Pons (tissue), 1 donor: ENCODE data around the gene CDKL1.
"Not testable (repeated sequence)": the region's sequence is repeated elsewhere in the genome, so short reads cannot be mapped to it uniquely, and the experiment has no call there.

ENCODE experiments used
- DNase-seq: peaks from one replicate; pipeline ENCODE4 v3.0.0-alpha.2; 2016; ENCODE audit warnings: low spot score

The CDKL1 gene

DNA sequence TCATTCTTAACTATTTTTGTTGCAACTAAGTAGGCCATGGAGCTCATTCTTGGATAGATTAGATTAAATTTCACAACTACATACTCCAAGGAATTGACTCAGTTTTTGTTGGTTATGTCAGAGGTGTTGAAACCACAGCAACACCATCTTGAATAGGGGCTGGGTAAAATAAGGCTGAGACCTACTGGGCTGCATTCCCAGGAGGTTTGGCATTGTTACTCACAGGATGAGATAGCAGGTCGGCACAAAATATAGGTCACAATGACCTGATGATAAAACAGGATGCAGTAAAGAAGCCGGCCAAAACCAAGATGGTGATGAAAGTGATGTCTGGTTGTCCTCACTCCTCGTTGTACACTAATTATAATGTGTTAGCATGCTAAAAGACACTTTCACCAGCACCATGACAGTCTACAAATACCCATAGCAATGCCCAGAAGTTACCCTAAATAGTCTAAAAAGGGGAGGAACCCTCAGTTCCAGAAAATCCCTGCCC is 63.6 kb downstream of the CDKL1 start:
- no peak for DNase-seq

DNA sequence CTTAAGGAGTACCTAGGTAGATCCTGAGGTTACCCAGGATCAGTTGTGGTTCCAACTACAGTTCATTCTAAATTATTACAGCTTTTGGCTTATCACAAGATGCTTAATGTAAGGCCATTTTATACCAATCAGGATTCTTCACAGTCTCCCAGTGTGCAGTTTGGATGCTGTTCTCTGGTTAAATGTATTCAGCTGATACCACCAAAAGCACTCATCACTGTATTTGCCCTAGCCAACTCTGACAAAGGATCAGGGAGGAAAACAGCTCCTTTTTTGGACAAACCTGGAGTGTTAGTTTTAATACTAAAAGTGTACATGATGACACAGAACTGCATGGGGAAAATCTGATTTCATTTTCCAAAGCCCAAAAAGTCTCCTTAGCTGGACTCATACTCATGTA is 65.1 kb downstream of the CDKL1 start:
- DNase-seq, result no peak

DNA sequence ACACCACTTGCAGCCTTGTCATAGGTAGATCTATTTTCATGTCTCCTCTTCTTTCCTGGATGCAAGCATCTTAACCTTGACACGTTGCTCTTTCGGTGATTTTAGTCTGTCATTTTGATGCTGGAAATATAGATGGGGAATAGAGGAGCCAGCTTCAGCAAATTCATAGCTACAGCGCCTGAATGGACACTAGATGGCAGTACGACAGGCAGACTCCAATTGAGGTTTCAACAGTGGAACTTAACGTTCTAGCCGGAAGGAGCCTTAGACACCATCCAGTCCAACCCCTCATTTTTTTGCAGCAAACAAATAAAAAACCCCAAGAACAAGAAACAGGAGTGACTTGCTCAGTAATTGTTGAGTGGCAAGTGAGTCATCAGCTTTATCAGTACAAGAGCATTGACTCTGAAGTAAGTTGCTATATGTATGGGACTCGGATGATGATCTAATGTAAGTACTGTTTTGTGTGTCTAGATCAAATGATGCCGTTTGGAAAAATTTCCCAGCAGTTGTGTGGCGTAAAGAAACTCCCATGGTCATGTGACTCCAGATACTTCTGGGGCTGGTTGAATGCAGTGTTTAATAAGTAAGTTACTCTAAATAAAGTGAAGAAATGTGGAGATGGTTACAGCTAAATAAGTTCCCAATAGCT is 75.5 kb downstream of the CDKL1 start:
- peak; percentile 93 for DNase-seq

DNA sequence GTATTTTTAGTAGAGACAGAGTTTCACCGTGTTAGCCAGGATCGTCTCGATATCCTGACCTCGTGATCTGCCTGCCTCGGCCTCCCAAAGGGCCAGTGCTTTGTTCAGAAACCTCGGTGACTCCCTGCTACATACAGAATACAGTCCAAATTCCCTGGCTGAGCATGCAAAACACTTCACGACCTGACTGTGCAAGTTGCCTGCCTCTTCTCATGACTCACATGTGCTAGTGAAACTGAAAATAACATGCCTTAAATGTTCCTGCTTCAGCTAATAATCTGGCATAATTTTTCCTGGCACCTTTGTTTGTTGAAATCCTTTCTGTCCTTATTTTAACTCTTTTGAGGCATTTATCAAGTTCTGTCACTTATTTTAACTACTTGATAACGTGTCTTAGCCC is 76.4 kb downstream of the CDKL1 start:
- no peak for DNase-seq

DNA sequence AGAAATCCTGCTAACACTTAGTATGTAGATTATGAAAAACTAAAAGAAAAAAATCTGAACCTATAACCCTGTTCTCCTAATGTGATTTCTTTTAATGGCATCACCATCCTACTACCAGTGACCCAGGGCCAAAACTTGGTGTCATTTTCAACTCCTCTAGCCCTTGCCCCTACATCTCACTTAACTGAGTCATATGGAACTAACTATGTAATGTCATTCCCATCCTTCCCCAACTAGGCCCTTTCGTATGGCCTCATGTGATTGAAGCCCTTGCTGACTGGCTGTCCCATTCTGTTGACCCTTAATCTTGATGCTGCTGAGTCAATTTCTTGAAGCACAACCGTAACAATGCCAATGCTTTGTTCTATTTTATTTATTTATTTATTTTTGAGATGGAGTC is 77.0 kb downstream of the CDKL1 start:
- no peak for DNase-seq

DNA sequence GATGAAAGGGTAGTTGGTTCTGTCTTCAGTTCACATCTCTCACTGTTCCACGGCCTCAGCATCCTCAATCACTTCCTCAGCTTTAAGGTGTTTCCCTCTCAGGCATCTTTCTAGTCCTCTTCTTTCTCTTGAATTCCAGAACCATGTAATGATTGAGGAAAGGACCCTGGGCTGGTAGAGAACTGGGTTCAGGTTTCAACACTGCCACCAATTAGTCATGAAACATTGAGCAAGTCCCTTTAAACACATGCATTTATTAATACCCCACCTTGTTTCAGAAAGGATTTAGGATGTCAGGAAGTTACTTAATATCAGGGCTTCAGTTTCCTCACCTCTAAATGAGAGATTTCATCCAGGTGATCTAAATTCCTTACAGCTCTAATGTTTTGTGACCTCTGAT is 77.4 kb downstream of the CDKL1 start:
- DNase-seq, result no peak

DNA sequence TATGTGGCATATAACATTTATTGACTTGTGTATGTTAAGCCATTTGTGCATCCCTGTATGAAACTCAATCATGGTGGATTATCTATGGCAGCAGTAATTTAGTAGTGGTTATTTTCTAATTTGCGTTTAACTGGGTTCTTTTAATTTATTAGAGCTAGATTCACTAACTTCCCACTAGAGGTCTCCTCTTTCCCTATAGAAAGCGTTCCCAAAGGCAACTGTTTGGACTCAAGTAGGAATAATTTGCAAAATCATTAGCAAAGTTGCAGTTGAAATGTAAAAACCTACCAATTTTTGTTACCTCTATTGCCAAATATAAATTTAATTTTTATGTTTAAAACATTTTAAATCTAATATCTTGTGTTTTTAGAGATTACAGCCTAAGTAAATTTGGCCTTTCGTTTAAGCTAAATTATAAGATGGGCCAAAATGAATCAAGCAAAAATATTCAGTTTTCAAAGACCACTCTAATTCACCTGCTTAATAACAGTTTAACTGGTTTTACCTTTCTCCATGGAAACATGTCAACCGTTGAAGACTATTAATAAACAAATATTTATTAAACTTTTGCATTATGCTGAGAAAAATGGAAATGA is 78.6 kb downstream of the CDKL1 start:
- peak; percentile 76 for DNase-seq

DNA sequence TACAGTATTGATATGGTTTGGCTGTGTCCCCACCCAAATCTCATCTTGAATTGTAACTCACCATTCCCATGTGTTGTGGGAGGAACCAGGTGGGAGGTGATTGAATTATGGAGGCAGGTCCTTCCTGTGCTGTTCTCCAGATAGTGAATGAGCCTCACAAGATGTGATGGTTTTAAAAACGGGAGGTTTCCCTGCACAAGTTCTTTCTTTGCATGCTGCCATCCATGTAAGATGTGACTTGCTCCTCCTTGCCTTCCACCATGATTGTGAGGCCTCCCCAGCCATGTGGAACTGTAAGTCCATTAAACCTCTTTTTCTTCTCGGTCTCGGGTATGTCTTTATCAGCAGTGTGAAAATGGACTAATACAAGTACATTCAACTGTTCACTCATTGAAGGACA is 82.6 kb downstream of the CDKL1 start:
- DNase-seq, result not testable (repeated sequence)

DNA sequence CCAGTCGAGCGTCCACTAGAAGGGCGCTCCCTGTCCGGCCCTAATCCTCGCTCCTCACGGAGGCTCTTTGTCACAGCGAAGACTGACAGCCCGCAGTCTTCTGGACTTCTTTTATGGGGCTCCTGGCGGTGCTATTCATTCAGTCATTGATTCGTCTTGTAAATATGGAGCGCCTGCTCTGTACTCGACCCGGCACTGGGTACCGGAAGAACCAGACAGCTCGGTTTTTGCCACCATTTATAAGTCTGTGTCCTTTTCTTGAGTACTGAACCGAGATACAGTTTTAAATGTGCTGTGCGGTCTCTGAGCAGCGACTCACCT is 84.0 kb downstream of the CDKL1 start:
- DNase-seq, result no peak

DNA sequence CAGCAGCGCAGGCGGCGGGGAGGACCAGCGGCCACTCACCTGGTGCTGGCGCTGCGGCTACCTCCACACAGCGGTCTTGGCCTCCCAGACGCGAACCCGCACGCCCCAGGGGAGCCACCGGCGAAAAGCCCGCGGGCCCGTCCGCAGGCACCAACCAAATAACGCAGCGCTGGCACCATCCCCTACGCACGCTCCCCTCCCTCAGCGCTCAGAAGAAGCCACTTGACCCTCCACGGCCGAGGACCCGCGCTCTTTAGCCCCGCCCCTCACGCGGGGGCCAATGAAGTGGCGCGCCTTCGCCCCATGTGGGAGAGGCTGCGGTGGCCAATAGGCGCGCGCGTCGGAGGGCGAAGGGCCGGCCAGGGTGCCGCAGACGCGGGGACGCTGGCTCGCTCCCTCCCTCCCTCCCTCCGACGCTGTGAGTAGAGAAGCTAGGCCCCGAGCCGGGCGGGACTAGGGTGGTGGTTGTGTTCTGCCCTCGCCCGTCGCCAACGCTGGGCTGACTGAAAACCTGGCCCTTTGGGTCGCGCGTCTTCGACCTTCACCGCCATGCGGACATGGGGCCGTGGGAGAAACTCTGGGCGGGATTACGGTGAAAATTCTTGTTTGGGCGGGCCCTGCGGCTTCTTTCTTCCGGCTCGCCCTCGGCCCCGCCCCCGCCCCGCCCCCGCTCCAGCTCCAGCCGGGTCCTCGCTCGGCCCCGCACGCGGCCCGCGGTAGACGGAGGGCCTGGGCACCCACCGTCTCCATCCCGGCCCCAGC is 84.5 kb downstream of the CDKL1 start, which contains the start of the genes DMAC2L and L2HGDH:
Gene DMAC2L (plus strand): TSS at position 353 of the 762 bp plus-strand sequence. CDS start 9,164 bp downstream, outside the sequence.
Gene L2HGDH (minus strand): TSS at position 258 of the 762 bp plus-strand sequence. CDS start 79 bp downstream, at position 179.
- peak; percentile 95 for DNase-seq

DNA sequence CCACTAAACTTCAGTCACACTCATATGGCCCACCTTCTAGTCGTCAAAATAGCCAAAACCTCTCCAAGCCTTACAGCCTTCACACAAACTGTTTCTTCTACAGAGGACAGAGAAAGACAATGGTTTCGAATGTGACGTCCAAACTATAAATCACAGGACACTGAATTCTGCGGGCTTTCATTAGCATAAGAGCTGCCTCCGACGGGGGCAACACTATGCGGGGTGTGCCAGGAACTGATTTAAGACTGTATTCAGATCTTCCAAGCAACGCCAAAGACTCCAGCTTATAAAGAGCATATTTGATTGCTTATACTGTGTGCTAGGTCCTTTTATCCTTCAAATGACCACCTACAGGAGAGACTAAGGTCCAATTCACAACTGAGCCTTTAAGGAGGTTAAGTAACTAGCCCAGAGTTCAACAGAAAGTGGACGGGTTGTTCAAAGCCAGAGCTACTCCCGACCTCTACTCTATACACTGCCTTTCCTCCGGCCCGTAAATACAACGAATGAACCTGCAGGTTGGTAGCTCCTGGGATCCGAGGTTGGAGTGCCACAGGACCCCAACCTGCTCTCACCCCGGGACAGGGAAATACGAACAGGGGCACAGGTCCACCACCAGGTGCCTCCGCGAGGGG is 85.2 kb downstream of the CDKL1 start:
- peak; percentile 38 for DNase-seq

DNA sequence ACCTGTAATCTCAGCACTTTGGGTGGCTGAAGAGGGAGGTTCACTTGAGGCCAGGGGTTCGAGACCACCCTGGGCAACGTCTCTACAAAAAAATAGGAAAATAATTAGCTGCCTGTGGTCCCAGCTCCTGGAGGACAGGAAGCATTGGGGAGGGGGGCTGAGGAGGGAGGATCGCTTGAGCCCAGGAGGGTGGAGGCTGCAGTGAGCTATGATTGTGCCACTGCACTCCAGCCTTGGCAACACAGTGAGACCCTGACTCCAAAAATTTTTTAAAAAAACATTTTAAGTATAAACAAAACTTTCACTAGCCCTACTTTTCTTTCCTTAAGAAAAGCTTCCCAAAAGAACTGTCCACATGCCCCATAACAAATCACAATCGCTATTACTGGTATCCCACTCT is 86.2 kb downstream of the CDKL1 start:
- DNase-seq, result no peak

DNA sequence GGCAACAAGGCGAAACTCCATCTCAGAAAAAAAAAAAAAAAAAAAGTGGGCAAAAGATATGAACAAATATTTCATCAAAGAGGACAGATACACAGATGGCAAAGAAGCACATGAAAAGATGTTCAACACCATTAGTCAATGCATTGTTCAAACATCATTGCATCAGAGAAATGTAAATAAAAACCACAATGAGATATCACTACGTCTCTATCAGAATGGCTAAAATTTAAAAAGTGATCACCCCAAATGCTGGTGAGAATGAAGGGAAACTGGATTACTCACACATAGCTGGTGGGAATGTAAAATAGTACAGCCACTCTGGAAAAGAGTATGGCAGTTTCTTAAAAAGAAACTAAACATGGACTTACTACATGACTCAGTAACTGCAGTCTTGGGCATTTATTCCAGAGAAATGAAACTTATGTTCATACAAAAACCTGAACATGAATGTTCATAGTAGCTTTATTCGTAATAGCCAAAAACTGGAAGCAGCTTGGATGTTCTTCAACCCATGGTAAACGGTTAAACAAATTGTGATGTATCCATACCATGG is 88.2 kb downstream of the CDKL1 start:
- no peak for DNase-seq

DNA sequence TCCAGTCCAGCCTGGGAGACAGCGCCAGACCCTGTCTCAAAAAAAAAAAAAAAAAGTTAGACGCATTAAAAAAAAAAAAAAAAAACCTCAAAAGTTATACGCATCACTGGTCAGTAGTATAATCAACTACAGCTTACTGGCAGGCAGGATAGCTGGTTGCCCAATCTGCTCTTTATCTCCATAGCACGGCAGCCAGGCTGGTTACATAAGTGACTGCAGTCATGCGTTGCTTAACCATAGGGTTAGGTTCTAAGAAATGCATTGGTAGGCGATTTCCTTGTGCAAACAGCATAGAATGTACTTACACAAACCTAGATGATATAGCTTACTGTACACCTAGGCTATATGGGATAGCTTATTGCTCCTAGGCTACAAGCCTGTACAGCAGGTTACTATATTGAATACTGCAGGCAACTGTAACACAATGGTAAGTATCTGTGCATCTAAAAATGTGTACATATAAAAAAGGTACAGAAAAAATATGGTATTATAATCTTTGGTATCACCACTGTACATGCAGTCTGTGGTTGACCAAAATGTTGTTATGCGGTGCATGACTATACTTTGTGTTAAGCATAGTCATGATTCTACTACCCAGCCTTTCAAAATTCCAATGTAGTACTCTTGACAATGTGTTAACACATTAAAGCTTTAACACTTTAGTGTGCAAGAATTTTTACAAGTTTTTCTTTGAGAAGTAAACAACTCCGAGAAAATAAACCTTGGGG is 92.8 kb downstream of the CDKL1 start:
- DNase-seq, result no peak

DNA sequence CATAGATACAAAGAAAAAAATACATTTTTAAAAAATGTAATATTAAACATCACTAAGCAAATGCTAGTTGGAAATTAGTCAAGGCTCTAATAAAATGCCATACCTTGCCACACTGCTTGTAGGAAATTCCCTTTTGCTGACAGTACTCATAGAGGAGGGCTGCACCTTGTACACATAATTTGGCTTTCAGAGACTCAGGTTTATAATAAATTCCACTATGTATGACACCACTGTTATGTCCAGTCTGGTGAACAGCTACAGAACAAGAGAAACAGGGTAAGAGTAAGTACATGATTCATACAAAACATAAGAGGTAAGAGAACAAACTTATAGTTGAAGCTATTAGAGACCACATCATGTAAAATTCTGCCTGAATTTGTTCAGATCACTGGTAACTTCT is 94.8 kb downstream of the CDKL1 start:
- DNase-seq, result no peak

DNA sequence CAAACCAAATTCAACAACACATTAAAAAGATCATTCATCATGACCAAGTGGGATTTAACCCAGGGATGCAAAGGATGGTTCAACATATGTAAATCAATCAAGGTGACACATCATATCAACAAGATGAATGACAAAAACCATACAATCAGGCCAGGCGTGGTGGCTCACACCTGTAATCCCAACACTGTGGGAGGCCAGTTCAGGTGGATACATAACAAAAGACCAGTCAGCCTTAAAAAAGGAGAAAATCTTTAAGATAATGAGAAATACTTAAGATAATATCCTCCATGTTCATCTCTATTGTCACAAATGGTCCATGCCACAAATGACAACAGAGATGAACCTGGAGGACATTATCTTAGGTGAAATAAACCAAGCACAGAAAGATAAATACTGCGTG is 97.1 kb downstream of the CDKL1 start:
- no peak for DNase-seq

DNA sequence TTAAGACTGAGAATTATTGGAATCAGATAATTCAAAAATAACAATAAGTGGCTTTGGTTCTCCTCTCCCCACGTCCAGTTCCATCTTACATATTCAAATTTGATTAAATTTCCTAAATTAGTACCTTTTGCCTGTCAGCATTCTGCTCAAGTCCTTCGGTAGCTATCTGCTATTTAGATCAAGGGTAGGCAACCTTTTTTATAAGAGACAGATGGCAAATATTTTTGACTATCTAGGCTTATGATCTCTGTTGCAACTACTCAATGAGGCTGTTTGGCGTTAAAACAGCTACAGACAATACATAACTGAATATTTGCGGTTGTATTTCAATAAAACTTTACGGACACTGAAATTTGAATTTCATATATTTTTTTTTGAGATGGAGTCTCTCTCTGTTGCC is 106.4 kb downstream of the CDKL1 start:
- no peak for DNase-seq

DNA sequence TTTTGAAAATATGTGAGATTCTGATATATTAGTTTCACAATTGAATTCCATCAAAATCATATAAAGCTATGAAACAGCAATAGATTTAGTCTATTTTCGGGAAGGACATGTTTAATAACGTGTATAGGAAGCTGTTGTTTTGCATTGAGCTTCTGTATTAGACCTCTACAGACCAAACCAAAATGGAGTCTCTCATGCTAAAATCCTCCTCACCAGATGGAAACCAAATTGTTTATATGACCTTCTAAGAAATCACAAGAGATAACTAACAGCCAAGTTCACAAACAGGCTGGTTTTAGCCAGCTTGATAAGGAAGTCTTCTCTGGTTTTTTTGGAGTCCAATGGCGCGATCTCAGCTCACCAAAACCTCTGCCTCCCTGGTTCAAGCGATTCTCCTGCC is 108.5 kb downstream of the CDKL1 start:
- DNase-seq, result no peak

DNA sequence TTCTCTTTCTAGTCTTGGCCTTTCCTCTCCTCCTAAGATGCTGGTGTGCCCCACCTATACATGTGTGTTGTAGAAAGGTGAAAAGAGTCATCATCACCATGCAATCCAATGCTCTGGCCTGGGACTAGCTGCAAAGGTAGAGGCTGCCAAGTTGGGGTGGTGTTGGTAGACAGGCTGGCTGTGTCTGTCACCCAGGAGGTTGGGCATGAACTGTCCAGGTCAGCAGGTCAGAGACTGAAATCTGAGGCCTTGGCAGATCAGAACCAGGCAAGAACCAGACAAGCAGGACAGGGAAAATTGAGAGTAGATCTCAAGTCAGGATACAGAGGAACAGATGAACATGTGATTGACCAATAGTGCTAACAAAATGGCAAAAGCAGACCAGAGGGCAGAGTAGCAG is 110.8 kb downstream of the CDKL1 start:
- DNase-seq, result no peak
